ENCODE data around the gene SURF4.

The SURF4 gene

GRCh38 chr9:133375724-133376654, at the start of gene SURF4, which contains the start of gene STKLD1:
SURF4 (minus strand) TSS chr9:133376060; CDS start chr9:133375969, 91 bp downstream.
STKLD1 (plus strand) TSS chr9:133376366; CDS start chr9:133376474, 108 bp downstream.
- DNase-seq, result peak; percentile 80

GRCh38 chr9:133425049-133425632, 49.3 kb upstream of the SURF4 start:
- no peak for DNase-seq

- no peak for DNase-seq
Measured at GRCh38 chr9:133424187-133424586, 48.3 kb upstream of the SURF4 start.

- DNase-seq, result no peak
Measured at GRCh38 chr9:133423216-133423615, 47.4 kb upstream of the SURF4 start.

GRCh38 chr9:133421615-133422542, 46.0 kb upstream of the SURF4 start, which contains the start of gene ADAMTS13:
ADAMTS13 (plus strand) TSS chr9:133422367; CDS start chr9:133422444, 77 bp downstream.
- no peak for DNase-seq

- no peak for DNase-seq
Measured at GRCh38 chr9:133420392-133420827, 44.5 kb upstream of the SURF4 start.

- DNase-seq, result no peak
Measured at GRCh38 chr9:133419005-133419404, 43.1 kb upstream of the SURF4 start.

GRCh38 chr9:133417541-133418461, 41.9 kb upstream of the SURF4 start, which contains the start of gene REXO4:
REXO4 (minus strand) TSS chr9:133418010; CDS start chr9:133417844, 166 bp downstream.
- no peak for DNase-seq

- no peak for DNase-seq
Measured at GRCh38 chr9:133415170-133415569, 39.3 kb upstream of the SURF4 start.

GRCh38 chr9:133408042-133408441, 32.2 kb upstream of the SURF4 start:
- DNase-seq, result no peak

GRCh38 chr9:133406480-133407307, 30.8 kb upstream of the SURF4 start:
- no peak for DNase-seq

- no peak for DNase-seq
Measured at GRCh38 chr9:133405508-133406438, 29.9 kb upstream of the SURF4 start.

- DNase-seq, result no peak
Measured at GRCh38 chr9:133404454-133405002, 28.7 kb upstream of the SURF4 start.

- no peak for DNase-seq
Measured at GRCh38 chr9:133403766-133404453, 28.1 kb upstream of the SURF4 start.

- DNase-seq, result no peak
Measured at GRCh38 chr9:133402689-133403088, 26.8 kb upstream of the SURF4 start.

- no peak for DNase-seq
Measured at GRCh38 chr9:133401588-133401987, 25.7 kb upstream of the SURF4 start.

- DNase-seq, result no peak
Measured at GRCh38 chr9:133400292-133400691, 24.4 kb upstream of the SURF4 start.

GRCh38 chr9:133397895-133398294, 22.0 kb upstream of the SURF4 start:
- DNase-seq, result no peak
